ENCODE data around the gene MSRB1.
"Not testable (repeated sequence)": the region's sequence is repeated elsewhere in the genome, so short reads cannot be mapped to it uniquely, and the experiment has no call there.

Gene MSRB1

GRCh38 chr16:1915732-1916639 lies 27.0 kb downstream of the MSRB1 start:
- no peak for DNase-seq

GRCh38 chr16:1914988-1915387 lies 28.0 kb downstream of the MSRB1 start:
- no peak for DNase-seq

GRCh38 chr16:1914084-1914608 lies 28.9 kb downstream of the MSRB1 start:
- DNase-seq, result no peak

GRCh38 chr16:1913327-1914083 lies 29.5 kb downstream of the MSRB1 start:
- DNase-seq, result no peak

GRCh38 chr16:1912215-1912543 lies 30.8 kb downstream of the MSRB1 start:
- DNase-seq, result no peak

- no peak for DNase-seq
Observed at GRCh38 chr16:1911467-1912214, 31.4 kb downstream of the MSRB1 start.

GRCh38 chr16:1909561-1910231 lies 33.3 kb downstream of the MSRB1 start:
- DNase-seq, result no peak

GRCh38 chr16:1908983-1909382 lies 34.0 kb downstream of the MSRB1 start:
- no peak for DNase-seq

- DNase-seq, result no peak
Observed at GRCh38 chr16:1908184-1908583, 34.8 kb downstream of the MSRB1 start.

GRCh38 chr16:1907226-1907860 lies 35.7 kb downstream of the MSRB1 start:
- no peak for DNase-seq

GRCh38 chr16:1906846-1907165 lies 36.2 kb downstream of the MSRB1 start:
- no peak for DNase-seq

- DNase-seq, result no peak
Observed at GRCh38 chr16:1906055-1906845, 36.7 kb downstream of the MSRB1 start.

- DNase-seq, result no peak
Observed at GRCh38 chr16:1903845-1904840, 38.9 kb downstream of the MSRB1 start.

GRCh38 chr16:1903220-1903574 lies 39.8 kb downstream of the MSRB1 start:
- no peak for DNase-seq

- DNase-seq, result no peak
Observed at GRCh38 chr16:1902547-1903219, 40.3 kb downstream of the MSRB1 start.

GRCh38 chr16:1900452-1900774 lies 42.6 kb downstream of the MSRB1 start:
- DNase-seq, result no peak

- no peak for DNase-seq
Observed at GRCh38 chr16:1899641-1900451, 43.2 kb downstream of the MSRB1 start.

- DNase-seq, result not testable (repeated sequence)
Observed at GRCh38 chr16:1897692-1898091, 45.3 kb downstream of the MSRB1 start.

Data from CD4-positive, alpha-beta T cell treated with Interleukin-4 for 1 hour (primary cell).